ENCODE measurements around the gene BCAS1.

Gene BCAS1

GRCh38 chr20:53961527-53961926 is 108.9 kb downstream of the BCAS1 start:
- TF ChIP-seq, protein P1, sequence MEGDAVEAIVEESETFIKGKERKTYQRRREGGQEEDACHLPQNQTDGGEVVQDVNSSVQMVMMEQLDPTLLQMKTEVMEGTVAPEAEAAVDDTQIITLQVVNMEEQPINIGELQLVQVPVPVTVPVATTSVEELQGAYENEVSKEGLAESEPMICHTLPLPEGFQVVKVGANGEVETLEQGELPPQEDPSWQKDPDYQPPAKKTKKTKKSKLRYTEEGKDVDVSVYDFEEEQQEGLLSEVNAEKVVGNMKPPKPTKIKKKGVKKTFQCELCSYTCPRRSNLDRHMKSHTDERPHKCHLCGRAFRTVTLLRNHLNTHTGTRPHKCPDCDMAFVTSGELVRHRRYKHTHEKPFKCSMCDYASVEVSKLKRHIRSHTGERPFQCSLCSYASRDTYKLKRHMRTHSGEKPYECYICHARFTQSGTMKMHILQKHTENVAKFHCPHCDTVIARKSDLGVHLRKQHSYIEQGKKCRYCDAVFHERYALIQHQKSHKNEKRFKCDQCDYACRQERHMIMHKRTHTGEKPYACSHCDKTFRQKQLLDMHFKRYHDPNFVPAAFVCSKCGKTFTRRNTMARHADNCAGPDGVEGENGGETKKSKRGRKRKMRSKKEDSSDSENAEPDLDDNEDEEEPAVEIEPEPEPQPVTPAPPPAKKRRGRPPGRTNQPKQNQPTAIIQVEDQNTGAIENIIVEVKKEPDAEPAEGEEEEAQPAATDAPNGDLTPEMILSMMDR (conservative IDR thresholded peaks at IDR 0.05; ENCODE audit: low read depth, low read length) = no peak
- H3K4me3 ChIP-seq (ENCODE audit: low read depth, low read length) = no peak overlapping the region
- DNase-seq (ENCODE audit: low read depth) = no peak

DNA sequence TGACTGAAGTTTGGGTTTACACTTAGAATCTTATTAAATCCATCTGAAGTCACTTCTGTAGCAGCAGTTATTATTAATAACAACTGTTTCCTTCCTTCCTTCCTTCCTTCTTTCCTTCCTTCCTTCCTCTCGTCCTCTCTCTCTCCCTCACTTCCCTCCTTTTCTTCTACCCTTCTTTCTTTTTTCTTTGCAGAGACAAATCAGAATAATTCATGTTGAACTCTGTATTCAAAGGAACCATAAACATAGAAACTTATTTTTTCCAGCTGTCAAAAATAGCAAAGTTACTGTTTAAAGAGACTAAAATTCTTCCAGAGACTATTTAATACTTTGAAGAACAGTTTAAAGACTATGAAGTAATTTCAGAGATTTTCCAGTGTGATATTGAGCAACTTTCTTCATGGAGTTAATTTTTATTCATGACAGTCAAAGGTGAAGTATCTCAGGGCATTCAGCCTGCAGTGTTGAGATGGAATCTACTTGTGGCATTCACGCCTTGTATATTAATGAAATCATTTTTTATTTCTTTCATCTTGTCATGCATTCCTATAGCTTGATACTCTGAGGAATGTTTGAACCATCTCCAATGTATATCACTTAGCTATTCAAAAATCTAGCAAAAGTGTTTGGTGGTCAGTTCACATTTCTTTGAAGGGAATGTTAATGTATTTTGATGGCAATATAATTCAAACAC is 109.7 kb downstream of the BCAS1 start:
- TF ChIP-seq, protein P1 (conservative IDR thresholded peaks at IDR 0.05; ENCODE audit: low read depth, low read length) = no peak
- no peak overlapping the region for H3K4me3 ChIP-seq (ENCODE audit: low read depth, low read length)
- DNase-seq (ENCODE audit: low read depth) = peak; percentile 19

DNA sequence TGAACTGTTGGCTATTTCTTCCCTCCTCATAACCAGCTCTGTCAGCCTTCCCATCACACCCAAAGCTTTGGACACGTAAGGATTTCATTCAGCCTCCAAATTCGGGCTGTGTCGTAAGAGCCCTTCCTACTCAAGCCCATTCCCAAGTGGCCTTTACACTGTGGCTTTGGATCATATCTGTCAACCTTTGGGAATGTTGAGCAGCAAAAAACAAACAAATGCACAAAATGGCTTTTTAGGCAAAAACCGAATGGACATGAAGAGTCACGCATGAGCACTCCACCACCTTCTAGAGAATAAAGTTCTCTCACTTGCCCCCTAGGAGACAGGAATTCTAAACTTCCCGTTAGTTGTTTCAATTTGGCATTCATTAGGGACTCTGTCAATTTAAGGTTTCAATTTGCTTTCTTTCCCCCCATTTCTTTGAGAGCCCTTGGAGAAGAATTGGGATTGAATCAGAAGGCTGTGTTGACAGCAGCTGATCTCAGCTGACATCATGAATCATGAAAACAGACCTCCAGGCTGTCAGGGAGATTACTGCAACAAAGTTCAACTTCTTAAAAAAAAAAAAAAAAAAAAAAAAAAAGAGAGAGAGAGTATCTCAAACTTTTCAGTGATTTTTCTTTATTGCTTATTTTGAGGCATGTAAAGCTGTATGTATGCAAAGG is 110.3 kb downstream of the BCAS1 start:
- TF ChIP-seq, protein P1 (conservative IDR thresholded peaks at IDR 0.05; ENCODE audit: low read depth, low read length) = no peak
- peak; percentile 60 for DNase-seq (ENCODE audit: low read depth)
- H3K4me3 ChIP-seq (ENCODE audit: low read depth, low read length) = no peak overlapping the region

DNA sequence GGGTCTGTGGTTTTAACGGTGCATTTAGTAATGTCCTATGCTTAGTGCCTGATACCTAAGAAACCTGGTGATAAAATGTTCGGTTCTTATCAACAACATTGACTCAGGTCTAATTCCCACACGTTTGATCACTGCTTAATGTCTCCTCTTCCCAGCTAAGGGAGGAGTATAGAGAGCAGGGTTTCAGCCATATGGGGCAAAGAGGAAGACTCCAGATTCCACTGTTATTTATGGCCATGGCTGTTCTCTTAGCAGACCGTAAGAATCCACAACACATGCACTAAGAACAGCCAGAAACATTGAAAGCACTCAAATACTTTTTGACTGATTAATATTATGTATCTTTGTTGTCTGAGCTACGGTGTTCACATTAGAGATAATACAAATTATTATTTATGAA is 112.1 kb downstream of the BCAS1 start:
- TF ChIP-seq, protein P1 (conservative IDR thresholded peaks at IDR 0.05; ENCODE audit: low read depth, low read length) = no peak
- H3K4me3 ChIP-seq (ENCODE audit: low read depth, low read length) = no peak overlapping the region
- no peak for DNase-seq (ENCODE audit: low read depth)

- TF ChIP-seq, protein P1 (conservative IDR thresholded peaks at IDR 0.05; ENCODE audit: low read depth, low read length) = peak; percentile 47
- peak; percentile 43 for DNase-seq (ENCODE audit: low read depth)
- no peak overlapping the region for H3K4me3 ChIP-seq (ENCODE audit: low read depth, low read length)
Observed at GRCh38 chr20:53957451-53958172, 112.8 kb downstream of the BCAS1 start.

GRCh38 chr20:53956013-53956715 is 114.2 kb downstream of the BCAS1 start:
- no peak overlapping the region for H3K4me3 ChIP-seq (ENCODE audit: low read depth, low read length)
- DNase-seq (ENCODE audit: low read depth) = no peak
- TF ChIP-seq, protein P1 (conservative IDR thresholded peaks at IDR 0.05; ENCODE audit: low read depth, low read length) = no peak
